Panc1 (cell line): Measurements from ENCODE around the gene VWA2. TPM values are rescaled to one million over a fixed set of nuclear protein-coding genes. Genes with fewer than 3 reads are reported as not detected.

Experiments
- ATAC-seq: fragments of 200-7000 bp; cut with Tn5 transposase; 2 replicates; pipeline ENCODE4 v1.9.1; 2020; ENCODE audit warnings: mild to moderate bottlenecking, moderate library complexity
- BruUV-seq: library from RNA; stranded (reverse); fragments of 400-500 nt; replicated peaks from 2 replicates; lab custom pipeline; 2021; lab: Mats Ljungman, UMichigan
- CTCF ChIA-PET: fragments of 300-600 bp; sonication (Branson Sonifier 250); formaldehyde crosslinking; loops from one replicate; lab custom pipeline; 2022; ENCODE audit warnings: antibody characterized with exemption; lab: Charles Lee
- POLR2A ChIA-PET: fragments of 300-600 bp; sonication (Branson Sonifier 250); formaldehyde crosslinking; loops from one replicate; lab custom pipeline; 2022; ENCODE audit warnings: antibody characterized with exemption; lab: Charles Lee
- DNase-seq: peaks from one replicate; pipeline ENCODE4 v3.0.0-alpha.2; 2010; ENCODE audit warnings: low read depth, low spot score
- H3K27ac ChIP-seq: 2 replicates; pipeline ENCODE4 v1.5.1; 2011; ENCODE audit warnings: mild to moderate bottlenecking, low read length, inconsistent platforms
- H3K27me3 ChIP-seq: fragments of 200-500 bp; sonication (Bioruptor generic); 2 replicates; pipeline ENCODE4 v1.6.0; 2014; ENCODE audit warnings: low read length, inconsistent platforms; ENCODE audit not compliant: control insufficient read depth, insufficient read depth
- H3K36me3 ChIP-seq: fragments of 200-500 bp; sonication (Bioruptor generic); 2 replicates; pipeline ENCODE4 v1.5.1; 2014; ENCODE audit warnings: inconsistent platforms, mild to moderate bottlenecking, low read length, moderate library complexity; ENCODE audit not compliant: control insufficient read depth, insufficient read depth
- H3K4me1 ChIP-seq: 2 replicates; pipeline ENCODE4 v1.5.1; 2011; ENCODE audit warnings: inconsistent platforms, mild to moderate bottlenecking, low read length, moderate library complexity; ENCODE audit not compliant: control insufficient read depth, insufficient read depth
- H3K4me3 ChIP-seq, 2 experiments: 2 replicates each; pipeline ENCODE4 v1.5.1; 2011 to 2012; ENCODE audit warnings: low read depth in 2 of 2, low read length in 2 of 2, mild to moderate bottlenecking in 2 of 2, inconsistent platforms in 1 of 2, moderate library complexity in 1 of 2
- H3K9me3 ChIP-seq: fragments of 200-500 bp; sonication (Bioruptor generic); 2 replicates; pipeline ENCODE4 v1.5.1; 2014; ENCODE audit warnings: low read depth, mild to moderate bottlenecking, inconsistent platforms, low read length, moderate library complexity; ENCODE audit not compliant: control insufficient read depth, insufficient read depth
- CTCF ChIP-seq: fragments of 450-650 bp; IDR thresholded peaks from 2 replicates; pipeline ENCODE4 v1.5.1; 2017; ENCODE audit warnings: mild to moderate bottlenecking
- POLR2AphosphoS5 ChIP-seq: IDR thresholded peaks from 2 replicates; pipeline ENCODE4 v1.6.1; 2012; ENCODE audit warnings: mild to moderate bottlenecking, low read depth, low read length, moderate library complexity
- REST ChIP-seq, 2 experiments: IDR thresholded peaks; 2 replicates each; pipeline ENCODE4 v1.6.1; 2011 to 2012; ENCODE audit warnings: low read depth in 2 of 2, control low read depth in 1 of 2, low read length in 1 of 2, mild to moderate bottlenecking in 1 of 2, moderate library complexity in 1 of 2; ENCODE audit not compliant: insufficient read depth in 1 of 2
- SIN3A ChIP-seq: IDR thresholded peaks from 2 replicates; pipeline ENCODE4 v1.6.1; 2012; ENCODE audit warnings: low read depth, mild to moderate bottlenecking, low read length, moderate library complexity, borderline replicate concordance; ENCODE audit not compliant: insufficient read depth
- TCF7L2 ChIP-seq: IDR thresholded peaks from 2 replicates; pipeline ENCODE4 v1.6.1; 2011; ENCODE audit warnings: mild to moderate bottlenecking, low read depth, low read length, inconsistent platforms
- in situ Hi-C: cut with HindIII; loops from 2 replicates; pipeline ENCODE4 v1.10.0; 2016; ENCODE audit warnings: low sequenced_read_pairs, low pct_unique_long_range_greater_than_20kb
- intact Hi-C: fragments of 100-400 bp; cut with micrococcal nuclease; formaldehyde crosslinking; loops from one replicate; pipeline ENCODE4 v1.10.0; 2022; ENCODE audit not compliant: unreplicated experiment
- total RNA-seq: library from RNA; stranded (reverse); gene quantifications from one replicate; pipeline ENCODE4 v1.2.1, GENCODE V29; 2021; ENCODE audit not compliant: unreplicated experiment

Gene VWA2
- total RNA-seq, 1 experiment from 2014 or later: 0.77 TPM

GRCh38 chr10:114310346-114310745 is 71.3 kb downstream of the VWA2 start:
- peak overlapping the region; percentile 74 for H3K27ac ChIP-seq
- peaks cover 2% of the 10 kb centered on the region; the same call in 1 of the 2 replicates for H3K36me3 ChIP-seq
- no peak overlapping the region for H3K4me3 ChIP-seq
- no peak for DNase-seq
- no TSS peak for BruUV-seq
- in situ Hi-C loops: no loop called here
- ChIA-PET POLR2A (no interaction called here), CTCF (no interaction called here)
- no peaks in the 10 kb centered on the region for H3K27me3 ChIP-seq
- intact Hi-C loops: no loop called here
- H3K4me1 ChIP-seq: peaks cover 43% of the 10 kb centered on the region
- no peak for ATAC-seq
- TF ChIP-seq CTCF (no peak), POLR2AphosphoS5 (no peak), SIN3A (no peak)
- no peaks in the 10 kb centered on the region for H3K9me3 ChIP-seq

- in situ Hi-C loops: no loop called here
- no peak overlapping the region for H3K27ac ChIP-seq
- DNase-seq (no peak), ATAC-seq (no peak)
- BruUV-seq: no TSS peak
- POLR2A ChIA-PET: no interaction called here
- no peaks in the 10 kb centered on the region for H3K27me3 ChIP-seq
- peaks cover 2% of the 10 kb centered on the region; the same call in 1 of the 2 replicates for H3K36me3 ChIP-seq
- H3K4me3 ChIP-seq: no peak overlapping the region
- no peaks in the 10 kb centered on the region for H3K9me3 ChIP-seq
- TF ChIP-seq SIN3A (no peak), TCF7L2 (no peak), POLR2AphosphoS5 (no peak), REST (IDR thresholded peaks at IDR 0.05; ENCODE audit: insufficient read depth in 1 of 2, low read depth in 2 of 2, low read length in 1 of 2) (no peak), CTCF (no peak)
- intact Hi-C loops: no loop called here
- peaks cover 43% of the 10 kb centered on the region for H3K4me1 ChIP-seq
- CTCF ChIA-PET: interaction anchor here (0.6 kb wide), 1 partner anchor 157 kb away, joined by 5 read pairs; no protein-coding TSS in a partner anchor
Observed at GRCh38 chr10:114311023-114311422, 72.0 kb downstream of the VWA2 start.
